Activated CD8-positive, alpha-beta memory T cell treated with anti-CD3 and anti-CD28 coated beads, Interleukin-2, amount 50 U/mL, for 48 hours (primary cell): Measurements from ENCODE around the gene ITM2B.
"Not testable (repeated sequence)": the region's sequence is repeated elsewhere in the genome, so short reads cannot be mapped to it uniquely, and the experiment has no call there.

Source experiments
- DNase-seq: peaks from one replicate; pipeline ENCODE4 v3.0.0-alpha.2; 2020

Gene ITM2B

GRCh38 chr13:48230541-48230940 is 2.5 kb upstream of the ITM2B start:
- DNase-seq: no peak

GRCh38 chr13:48231080-48231479 is 1.9 kb upstream of the ITM2B start:
- no peak for DNase-seq

- DNase-seq: no peak
These were observed 1.1 kb upstream of the ITM2B start for GRCh38 chr13:48231933-48232332.

DNA sequence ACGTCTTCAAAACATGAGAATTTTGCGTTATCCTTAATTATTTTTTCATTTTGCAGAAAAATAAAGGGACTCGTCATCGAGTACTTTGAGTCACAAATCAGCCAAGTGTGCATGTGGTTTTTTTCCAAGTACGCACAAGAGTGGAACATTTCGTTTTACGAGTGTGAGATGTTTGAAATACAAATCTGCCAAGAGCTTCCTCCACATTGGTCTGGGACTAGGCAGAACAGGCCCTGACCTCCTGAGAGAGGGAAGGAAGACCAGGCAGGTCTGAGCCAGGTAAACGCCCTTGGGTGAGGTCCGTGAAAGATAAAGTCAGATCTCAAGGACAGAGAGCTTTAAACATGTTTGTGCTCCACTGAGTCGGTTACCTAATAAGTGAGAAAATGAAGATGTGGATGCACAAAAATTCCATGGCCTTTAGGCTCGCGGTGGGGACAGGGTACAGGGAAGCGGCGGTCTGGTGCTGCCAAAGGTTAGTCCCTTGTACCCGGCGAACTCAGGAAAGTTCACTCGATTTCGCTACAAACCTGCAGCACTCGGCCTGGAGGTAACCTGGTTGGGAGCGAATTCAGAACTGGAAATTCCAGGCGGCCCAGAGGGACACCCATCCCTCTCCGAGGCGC is 473 bp upstream of the ITM2B start:
- DNase-seq: no peak

- DNase-seq: no peak
These were observed 983 bp downstream of the ITM2B start for GRCh38 chr13:48233889-48234488.

DNA sequence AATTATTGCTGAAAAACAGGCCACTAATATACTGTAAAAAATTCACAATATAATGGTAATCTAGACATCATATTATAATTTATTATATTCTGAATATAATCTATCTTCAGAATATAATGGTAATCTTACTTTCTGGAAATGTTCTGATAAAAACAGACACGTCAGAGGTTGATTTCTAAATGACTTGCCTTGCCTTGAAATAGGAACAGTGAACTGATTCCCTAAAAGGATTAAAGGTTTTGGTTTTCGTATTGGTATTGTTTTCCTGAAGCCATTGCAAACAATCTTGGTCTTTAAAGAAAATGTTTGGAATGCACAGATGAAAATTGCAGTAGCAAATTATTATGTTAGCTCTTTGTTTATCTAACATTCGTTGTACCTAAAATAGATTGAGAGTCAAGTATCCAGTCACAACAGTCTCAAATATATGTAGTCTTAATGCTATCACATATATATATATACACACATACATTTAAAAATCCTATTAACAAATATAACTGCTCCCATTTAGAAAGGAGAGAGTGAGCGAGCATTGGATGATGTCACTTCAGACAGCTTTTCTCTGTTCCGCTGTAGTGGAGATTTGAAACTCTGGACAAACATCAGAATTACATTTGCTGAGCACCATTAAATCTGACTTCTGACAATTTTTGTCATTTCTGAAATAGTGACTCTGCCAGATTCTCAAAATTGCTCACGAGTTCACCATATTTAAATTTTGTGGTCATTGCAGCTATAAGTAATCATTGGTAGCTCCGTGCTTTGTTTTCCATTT is 1.7 kb downstream of the ITM2B start:
- no peak for DNase-seq

- no peak for DNase-seq
These were observed 2.5 kb downstream of the ITM2B start for GRCh38 chr13:48235341-48236135.

DNA sequence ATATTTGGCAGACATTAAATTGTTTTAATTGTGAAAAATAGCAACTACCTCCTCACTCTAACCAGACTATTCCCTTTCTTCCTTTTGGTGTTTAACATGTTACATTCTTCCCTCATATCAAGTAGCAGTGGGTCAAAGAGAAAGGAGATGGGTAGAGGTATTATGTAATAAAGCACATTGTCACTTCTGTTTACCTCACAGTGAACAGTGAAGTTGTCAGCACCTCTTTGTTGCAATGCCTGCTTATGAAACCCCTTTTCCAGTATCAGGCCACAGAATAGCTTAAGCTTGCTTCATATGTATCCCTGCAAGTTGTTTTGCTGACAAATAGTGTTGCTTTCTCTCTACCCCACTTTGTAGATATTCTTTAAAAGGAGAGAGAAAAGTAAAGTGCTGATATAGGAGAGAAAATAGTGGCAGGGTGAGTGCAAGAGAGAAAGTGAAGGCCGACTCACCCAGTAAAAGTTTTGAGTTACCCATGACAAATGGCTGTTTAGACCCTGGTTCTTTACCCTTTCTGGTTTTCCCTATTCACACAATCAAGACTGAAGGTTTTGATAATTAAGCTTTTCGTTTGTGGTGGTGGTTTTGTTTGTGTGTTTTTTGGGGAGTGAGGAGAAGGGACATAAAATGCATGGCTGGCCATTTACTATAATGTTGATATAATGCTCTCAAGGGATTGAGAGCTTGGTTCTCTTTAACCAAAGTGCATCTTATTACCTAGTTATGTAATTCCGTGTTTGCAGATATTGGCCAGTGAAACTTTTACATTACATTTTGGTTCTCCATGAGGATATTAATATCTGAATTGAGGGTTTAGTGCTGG is 3.7 kb downstream of the ITM2B start:
- DNase-seq: no peak

GRCh38 chr13:48239369-48239768 is 6.4 kb downstream of the ITM2B start:
- not testable (repeated sequence) for DNase-seq

- no peak for DNase-seq
These were observed 8.6 kb downstream of the ITM2B start for GRCh38 chr13:48241651-48242050.

DNA sequence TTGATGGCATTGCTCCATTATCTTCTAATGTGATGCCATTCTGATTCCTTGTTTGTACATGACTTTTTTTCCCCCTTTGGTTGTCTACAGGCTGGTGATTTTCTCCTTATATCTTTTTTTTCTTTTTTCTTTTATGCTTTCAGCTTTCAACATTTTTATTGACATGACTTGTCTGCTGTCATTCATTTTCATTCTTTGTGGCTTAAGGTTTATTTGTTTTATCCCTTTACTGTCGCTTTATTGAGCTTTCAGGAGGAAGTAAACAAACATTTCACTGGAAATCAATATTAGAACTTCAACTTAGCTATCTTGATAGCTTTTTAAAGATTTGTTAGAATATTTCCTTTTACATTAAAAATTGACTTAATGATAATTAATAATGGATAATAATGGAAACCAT is 9.7 kb downstream of the ITM2B start:
- no peak for DNase-seq

- DNase-seq: no peak
These were observed 11.2 kb downstream of the ITM2B start for GRCh38 chr13:48244159-48244558.

GRCh38 chr13:48246102-48246501 is 13.1 kb downstream of the ITM2B start:
- no peak for DNase-seq

GRCh38 chr13:48249018-48249417 is 16.0 kb downstream of the ITM2B start:
- DNase-seq: no peak

- DNase-seq: no peak
These were observed 18.6 kb downstream of the ITM2B start for GRCh38 chr13:48251611-48252081.

- DNase-seq: no peak
These were observed 19.2 kb downstream of the ITM2B start for GRCh38 chr13:48252176-48252575.

GRCh38 chr13:48253849-48254248 is 20.8 kb downstream of the ITM2B start:
- no peak for DNase-seq

DNA sequence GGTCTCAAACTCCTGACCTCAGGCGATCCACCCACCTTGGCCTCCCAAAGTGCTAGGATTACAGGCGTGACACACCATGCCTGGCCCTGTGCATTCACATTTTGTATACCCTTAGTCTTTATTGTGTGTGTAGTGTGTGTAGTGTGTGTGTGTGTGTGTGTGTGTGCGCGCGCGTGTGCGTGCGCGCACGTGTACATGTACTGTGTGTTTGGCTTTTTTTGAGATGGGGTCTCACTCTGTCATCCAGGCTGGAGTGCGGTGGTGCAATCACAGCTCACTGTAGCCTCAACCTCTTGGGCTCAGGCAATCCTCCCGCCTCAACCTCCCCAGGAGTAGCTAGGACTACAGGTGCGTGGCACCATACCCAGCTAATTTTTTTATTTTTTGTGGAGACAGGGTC is 22.1 kb downstream of the ITM2B start:
- DNase-seq: no peak

DNA sequence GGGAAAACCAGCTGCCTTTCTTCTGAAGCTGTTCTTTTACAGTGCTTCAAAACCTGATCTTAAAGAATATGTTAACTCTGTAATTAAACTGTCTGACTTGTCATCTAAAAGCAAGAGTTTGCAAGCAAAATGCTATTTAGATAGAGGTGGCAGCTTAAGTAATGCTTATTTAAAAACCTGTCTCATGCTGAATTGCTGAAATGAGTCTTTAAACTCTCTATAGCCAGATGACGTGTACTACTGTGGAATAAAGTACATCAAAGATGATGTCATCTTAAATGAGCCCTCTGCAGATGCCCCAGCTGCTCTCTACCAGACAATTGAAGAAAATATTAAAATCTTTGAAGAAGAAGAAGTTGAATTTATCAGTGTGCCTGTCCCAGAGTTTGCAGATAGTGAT is 22.9 kb downstream of the ITM2B start:
- DNase-seq: no peak

- no peak for DNase-seq
These were observed 25.0 kb downstream of the ITM2B start for GRCh38 chr13:48258002-48258401.

- DNase-seq: no peak
These were observed 25.4 kb downstream of the ITM2B start for GRCh38 chr13:48258430-48258829.

- DNase-seq: no peak
These were observed 28.0 kb downstream of the ITM2B start for GRCh38 chr13:48260970-48261369.
